Jurkat, Clone E6-1 (cell line): ENCODE data around the gene SOX12.

Experiments
- DNase-seq: peaks from one replicate; pipeline ENCODE4 v3.0.0-alpha.2; 2011; ENCODE audit warnings: low read depth, low spot score
- H3K4me3 ChIP-seq: 2 replicates; pipeline ENCODE4 v1.5.1; 2011; ENCODE audit warnings: mild to moderate bottlenecking, low read length, control low read depth, moderate library complexity

SOX12 gene

GRCh38 chr20:298776-299391, 26.5 kb upstream of the SOX12 start:
- peak overlapping the region; percentile 95 for H3K4me3 ChIP-seq
- DNase-seq: no peak

- no peak overlapping the region for H3K4me3 ChIP-seq
- no peak for DNase-seq
These were observed 24.9 kb upstream of the SOX12 start for GRCh38 chr20:300345-300990.

GRCh38 chr20:301886-302848, 23.2 kb upstream of the SOX12 start:
- DNase-seq: no peak
- no peak overlapping the region for H3K4me3 ChIP-seq

GRCh38 chr20:305745-306144, 19.6 kb upstream of the SOX12 start:
- no peak for DNase-seq
- no peak overlapping the region for H3K4me3 ChIP-seq

- DNase-seq: no peak
These were observed 16.8 kb upstream of the SOX12 start for GRCh38 chr20:308427-309038.

GRCh38 chr20:309306-309840, 16.0 kb upstream of the SOX12 start:
- no peak overlapping the region for H3K4me3 ChIP-seq
- no peak for DNase-seq

More at GRCh38 chr20:308427-309038, 16.8 kb upstream of the SOX12 start:
- no peak overlapping the region for H3K4me3 ChIP-seq

- DNase-seq: no peak
- H3K4me3 ChIP-seq: no peak overlapping the region
These were observed 15.3 kb upstream of the SOX12 start for GRCh38 chr20:309841-310644.

- no peak for DNase-seq
- no peak overlapping the region for H3K4me3 ChIP-seq
These were observed 14.7 kb upstream of the SOX12 start for GRCh38 chr20:310645-311044.

GRCh38 chr20:311609-312008, 13.7 kb upstream of the SOX12 start:
- no peak overlapping the region for H3K4me3 ChIP-seq
- DNase-seq: no peak

GRCh38 chr20:312067-312466, 13.3 kb upstream of the SOX12 start:
- H3K4me3 ChIP-seq: no peak overlapping the region
- DNase-seq: no peak

- H3K4me3 ChIP-seq: no peak overlapping the region
- DNase-seq: no peak
These were observed 12.5 kb upstream of the SOX12 start for GRCh38 chr20:312866-313265.

- no peak for DNase-seq
These were observed 11.9 kb upstream of the SOX12 start for GRCh38 chr20:313402-313801.

GRCh38 chr20:313948-314347, 11.4 kb upstream of the SOX12 start:
- no peak overlapping the region for H3K4me3 ChIP-seq
- DNase-seq: no peak

More at GRCh38 chr20:313402-313801, 11.9 kb upstream of the SOX12 start:
- no peak overlapping the region for H3K4me3 ChIP-seq

- no peak overlapping the region for H3K4me3 ChIP-seq
- no peak for DNase-seq
These were observed 8.9 kb upstream of the SOX12 start for GRCh38 chr20:316316-317068.

- H3K4me3 ChIP-seq: peak overlapping the region; percentile 60
- peak; percentile 77 for DNase-seq
These were observed 941 bp upstream of the SOX12 start for GRCh38 chr20:324177-325044.

GRCh38 chr20:325889-326644, 715 bp downstream of the SOX12 start:
- H3K4me3 ChIP-seq: peak overlapping the region; percentile 73
- peak; percentile 40 for DNase-seq
